HUES64 (cell line): Measurements from ENCODE around the gene ABITRAM.
"Not testable (repeated sequence)": the region's sequence is repeated elsewhere in the genome, so short reads cannot be mapped to it uniquely, and the experiment has no call there.

Experiments
- H3K27ac ChIP-seq: 2 replicates; pipeline ENCODE4 v1.7.0; 2013; ENCODE audit warnings: low read depth, low read length, inconsistent platforms
- H3K27me3 ChIP-seq: 2 replicates; pipeline ENCODE4 v1.6.1; 2013; ENCODE audit warnings: mild to moderate bottlenecking, low read length; ENCODE audit not compliant: insufficient read depth
- H3K36me3 ChIP-seq: 2 replicates; pipeline ENCODE4 v1.6.1; 2013; ENCODE audit warnings: mild to moderate bottlenecking, low read length; ENCODE audit not compliant: insufficient read depth
- H3K4me1 ChIP-seq: 2 replicates; pipeline ENCODE4 v1.6.1; 2013; ENCODE audit warnings: mild to moderate bottlenecking, low read length, moderate library complexity; ENCODE audit not compliant: insufficient read depth
- H3K4me3 ChIP-seq: 2 replicates; pipeline ENCODE4 v1.5.1; 2013; ENCODE audit warnings: mild to moderate bottlenecking, low read length, moderate library complexity
- H3K9ac ChIP-seq: 2 replicates; pipeline ENCODE4 v1.6.1; 2013; ENCODE audit warnings: mild to moderate bottlenecking, low read depth, low read length
- H3K9me3 ChIP-seq: 2 replicates; pipeline ENCODE4 v1.6.1; 2013; ENCODE audit warnings: low read depth, low read length; ENCODE audit not compliant: insufficient read depth
- WGBS: fragments of 150-250, 120-280 bp; methylation state at CpG from one replicate; pipeline ENCODE4 v1.1.7; 2013; ENCODE audit warnings: missing lambda C conversion rate; 5-methylcytosine and 5-hydroxymethylcytosine counted together

The ABITRAM gene

DNA sequence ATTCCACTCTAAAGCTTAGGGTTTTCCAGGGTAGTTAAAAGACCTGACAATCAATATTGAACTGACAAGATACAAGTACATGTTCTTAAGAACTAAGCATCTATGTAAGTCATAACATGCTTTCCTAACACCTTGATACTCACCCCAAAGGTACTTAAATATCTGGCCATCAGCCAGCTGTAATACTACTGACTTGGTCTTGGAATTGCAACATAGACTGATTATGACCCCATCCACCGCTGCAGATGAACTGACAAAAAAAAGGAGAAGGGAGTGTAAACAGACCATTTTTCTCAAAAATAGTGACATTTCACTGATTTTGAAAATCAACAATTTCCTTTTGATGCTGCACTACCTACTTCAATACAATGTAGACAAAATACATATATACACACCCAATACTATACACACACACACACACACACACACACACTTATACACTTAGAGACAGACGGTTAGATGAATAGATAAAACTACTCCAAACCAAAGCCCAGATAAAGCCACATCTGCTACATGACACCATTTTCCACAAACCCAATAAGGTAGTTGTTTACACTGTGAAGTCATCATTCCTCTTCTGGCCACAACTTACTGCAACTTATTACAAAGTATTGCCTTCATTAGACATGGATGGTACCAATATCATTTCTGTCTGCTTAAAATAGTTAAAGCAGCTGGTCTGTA, 30.6 kb upstream of the ABITRAM start:
- Histone ChIP-seq H3K27me3 (no peaks in the 10 kb centered on the region), H3K9ac (no peak overlapping the region)

DNA sequence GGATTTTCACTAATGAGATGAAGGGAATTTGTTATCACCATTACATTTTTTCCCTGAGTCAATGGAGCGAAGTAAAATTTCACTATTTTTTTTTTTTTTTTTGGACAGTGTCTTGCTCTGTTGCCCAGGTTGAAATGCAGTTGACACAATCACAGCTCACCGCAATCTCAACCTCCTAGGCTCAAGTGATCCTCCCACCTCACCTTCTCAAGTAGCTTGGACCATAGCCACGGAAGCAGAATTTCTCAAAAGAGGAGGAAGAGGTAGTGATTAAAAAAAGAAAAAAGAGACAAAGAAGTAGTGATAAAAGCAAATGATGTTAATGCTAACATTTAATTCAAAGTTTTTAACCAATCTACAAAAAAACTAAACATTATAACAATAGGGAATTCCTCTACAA, 30.0 kb upstream of the ABITRAM start:
- Histone ChIP-seq H3K4me3 (no peak overlapping the region), H3K4me1 (no peaks in the 10 kb centered on the region), H3K9me3 (no peaks in the 10 kb centered on the region), H3K27ac (no peak overlapping the region), H3K9ac (no peak overlapping the region), H3K27me3 (no peaks in the 10 kb centered on the region), H3K36me3 (peaks cover 95% of the 10 kb centered on the region)
- 100% methylated on average over 2 of the region's 3 CpGs for WGBS

More for the DNA sequence above, 30.6 kb upstream of the ABITRAM start:
- no peaks in the 10 kb centered on the region for H3K4me1 ChIP-seq
- H3K27ac ChIP-seq: no peak overlapping the region
- H3K36me3 ChIP-seq: peaks cover 96% of the 10 kb centered on the region
- no peak overlapping the region for H3K4me3 ChIP-seq
- H3K9me3 ChIP-seq: no peaks in the 10 kb centered on the region
- WGBS: 98% methylated on average over 2 of the region's 2 CpGs

DNA sequence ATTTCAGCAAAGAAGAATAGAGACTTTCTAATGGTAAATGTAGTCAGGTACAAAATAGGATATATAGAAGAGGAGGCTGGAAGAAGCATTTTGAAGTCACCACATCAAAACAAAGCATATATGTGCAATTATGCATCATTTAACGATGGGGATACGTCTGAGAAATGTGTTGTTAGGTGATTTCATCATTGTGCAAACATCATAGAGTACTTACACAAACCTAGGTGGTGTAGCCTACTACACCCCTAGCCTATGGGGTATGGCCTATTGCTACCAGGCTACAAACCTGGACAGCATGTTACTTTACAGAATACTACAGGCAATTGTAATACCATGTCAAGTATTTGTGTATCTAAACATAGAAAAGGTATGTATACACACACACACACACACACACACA, 28.7 kb upstream of the ABITRAM start:
- peaks cover 95% of the 10 kb centered on the region for H3K36me3 ChIP-seq

DNA sequence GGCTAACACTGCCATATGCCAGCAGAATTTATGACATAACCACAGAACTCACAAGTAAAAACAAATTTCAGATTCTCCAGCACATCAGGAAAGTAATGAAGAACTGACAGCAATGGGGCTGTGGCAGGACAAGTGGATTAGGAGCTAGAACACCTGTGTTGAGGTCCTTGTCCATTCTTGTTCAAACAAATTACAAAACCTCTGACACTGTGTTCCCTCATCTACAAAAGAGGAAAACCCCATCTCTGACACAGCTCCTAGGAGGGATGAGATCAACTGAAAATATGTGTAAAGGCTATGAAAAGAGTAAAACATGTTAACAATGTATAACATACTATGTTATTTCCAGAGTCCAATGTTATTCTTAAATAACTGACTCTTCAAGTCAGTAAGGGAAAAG, 23.8 kb upstream of the ABITRAM start:
- H3K27ac ChIP-seq: no peak overlapping the region
- H3K4me3 ChIP-seq: no peak overlapping the region
- no peaks in the 10 kb centered on the region for H3K4me1 ChIP-seq
- H3K9ac ChIP-seq: no peak overlapping the region
- no peaks in the 10 kb centered on the region for H3K27me3 ChIP-seq
- H3K36me3 ChIP-seq: peaks cover 94% of the 10 kb centered on the region
- no peaks in the 10 kb centered on the region for H3K9me3 ChIP-seq

More for the DNA sequence above, 28.7 kb upstream of the ABITRAM start:
- Histone ChIP-seq H3K27ac (no peak overlapping the region), H3K4me3 (no peak overlapping the region), H3K9me3 (no peaks in the 10 kb centered on the region), H3K9ac (no peak overlapping the region), H3K27me3 (no peaks in the 10 kb centered on the region), H3K4me1 (no peaks in the 10 kb centered on the region)
- no CpG with 5 or more reads among the region's 2 CpGs for WGBS

DNA sequence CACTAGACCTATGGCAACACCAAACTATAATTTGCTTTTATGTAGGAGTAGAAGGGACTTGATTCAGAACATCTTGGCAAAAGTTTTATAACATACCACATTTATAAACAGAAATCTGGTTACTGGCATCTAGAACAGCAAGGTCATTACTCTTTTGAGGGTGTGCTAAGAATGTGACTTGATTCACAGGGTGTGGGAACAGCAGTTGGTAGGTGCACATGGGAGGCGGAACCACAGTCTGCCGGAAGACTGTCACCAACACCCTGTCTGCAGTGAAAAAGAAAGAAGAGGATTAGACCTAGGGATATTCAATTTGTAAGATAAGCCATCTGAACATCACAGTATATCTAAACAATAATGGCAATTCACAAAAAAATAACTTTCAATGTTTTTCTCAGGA, 23.3 kb upstream of the ABITRAM start:
- H3K4me3 ChIP-seq: no peak overlapping the region
- no peaks in the 10 kb centered on the region for H3K9me3 ChIP-seq
- H3K9ac ChIP-seq: no peak overlapping the region
- peaks cover 94% of the 10 kb centered on the region for H3K36me3 ChIP-seq
- H3K27me3 ChIP-seq: no peaks in the 10 kb centered on the region
- no peak overlapping the region for H3K27ac ChIP-seq
- H3K4me1 ChIP-seq: no peaks in the 10 kb centered on the region
- 94% methylated on average over 2 of the region's 2 CpGs for WGBS

DNA sequence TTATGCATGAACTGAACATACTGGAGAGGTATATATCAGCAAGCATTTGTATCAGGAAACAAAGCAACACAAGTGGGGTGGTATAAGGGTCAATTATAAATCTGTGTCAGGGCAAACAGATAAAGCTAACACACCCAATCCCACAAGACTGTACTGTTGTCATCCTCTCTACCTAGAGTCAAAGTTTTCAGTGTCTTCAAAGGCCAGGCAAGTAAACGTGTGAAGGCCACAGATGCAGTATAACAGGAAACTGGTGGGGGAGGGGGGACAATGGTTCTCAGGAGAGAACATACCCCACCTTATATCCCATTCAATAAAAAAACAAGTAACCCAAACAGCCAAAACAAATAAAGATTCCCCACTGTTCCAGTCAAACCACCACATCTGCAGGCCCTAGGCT, 22.4 kb upstream of the ABITRAM start:
- H3K36me3 ChIP-seq: peaks cover 94% of the 10 kb centered on the region
- WGBS: no CpG with 5 or more reads among the region's 1 CpG
- no peaks in the 10 kb centered on the region for H3K4me1 ChIP-seq
- no peak overlapping the region for H3K4me3 ChIP-seq
- H3K9ac ChIP-seq: no peak overlapping the region
- H3K27ac ChIP-seq: no peak overlapping the region
- H3K27me3 ChIP-seq: no peaks in the 10 kb centered on the region
- H3K9me3 ChIP-seq: no peaks in the 10 kb centered on the region

DNA sequence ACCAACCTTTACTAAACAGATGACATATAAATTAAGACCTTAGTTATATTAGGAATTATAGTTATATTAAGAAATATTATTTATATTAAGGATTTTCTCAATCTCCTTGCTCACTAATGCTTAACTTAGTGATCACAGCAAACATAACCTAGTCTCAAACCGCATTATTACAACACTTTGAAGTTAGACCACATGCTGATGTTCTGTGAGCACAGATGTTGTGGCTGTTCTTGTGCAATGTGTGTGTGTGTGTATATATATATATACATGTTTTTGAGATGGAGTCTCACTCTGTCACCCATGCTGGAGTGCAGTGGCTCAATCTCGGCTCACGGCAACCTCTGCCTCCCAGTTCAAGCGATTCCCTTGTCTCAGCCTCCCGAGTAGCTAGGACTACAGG, 20.8 kb upstream of the ABITRAM start:
- WGBS: 96% methylated on average over 4 of the region's 5 CpGs

DNA sequence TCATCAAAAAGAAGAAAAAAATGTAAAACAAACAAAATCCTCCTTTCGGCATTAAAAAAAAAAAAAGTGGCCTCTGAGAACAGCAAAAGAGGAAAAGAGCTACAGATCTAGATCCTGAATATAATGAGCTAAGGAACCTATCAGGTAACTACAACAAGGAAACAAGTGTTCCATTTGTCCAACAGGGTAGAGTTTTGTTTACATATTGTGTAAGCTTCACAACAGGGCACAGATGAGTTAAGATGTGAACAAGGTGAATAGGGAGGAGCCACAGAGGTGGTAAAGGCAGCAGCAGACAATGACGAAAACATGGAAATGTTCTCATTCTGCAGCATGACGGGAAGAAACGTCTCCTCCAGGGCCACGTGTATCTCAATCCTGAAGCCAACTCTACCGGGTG, 14.7 kb upstream of the ABITRAM start:
- Histone ChIP-seq H3K27me3 (no peaks in the 10 kb centered on the region), H3K9ac (no peak overlapping the region), H3K4me3 (no peak overlapping the region), H3K4me1 (no peaks in the 10 kb centered on the region), H3K27ac (no peak overlapping the region), H3K36me3 (peaks cover 96% of the 10 kb centered on the region), H3K9me3 (no peaks in the 10 kb centered on the region)
- 97% methylated on average over 6 of the region's 6 CpGs for WGBS

More for the DNA sequence above, 20.8 kb upstream of the ABITRAM start:
- Histone ChIP-seq H3K27ac (no peak overlapping the region), H3K9ac (no peak overlapping the region), H3K9me3 (no peaks in the 10 kb centered on the region), H3K36me3 (peaks cover 93% of the 10 kb centered on the region), H3K4me3 (no peak overlapping the region), H3K27me3 (no peaks in the 10 kb centered on the region), H3K4me1 (no peaks in the 10 kb centered on the region)

DNA sequence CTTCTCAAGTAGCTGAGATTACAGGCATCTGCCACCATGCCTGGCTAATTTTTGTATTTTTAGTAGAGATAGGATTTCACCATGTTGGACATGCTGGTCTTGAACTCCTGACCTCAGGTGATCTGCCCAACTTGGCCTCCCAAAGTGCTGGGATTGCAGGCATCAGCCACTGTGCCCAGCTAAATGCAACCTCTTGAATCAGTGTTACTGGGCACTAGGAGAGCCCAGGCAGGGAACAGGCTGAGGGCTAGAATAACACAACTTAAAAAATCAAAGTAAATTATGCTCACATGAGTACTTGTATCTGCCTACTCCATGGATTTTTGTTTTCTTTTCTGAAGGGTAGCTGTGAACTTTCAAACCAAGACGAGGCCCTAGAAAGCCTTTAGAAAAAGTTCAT, 13.8 kb upstream of the ABITRAM start:
- 94% methylated on average over 1 of the region's 1 CpG for WGBS
- not testable (repeated sequence) for H3K9ac ChIP-seq, H3K4me1 ChIP-seq, H3K9me3 ChIP-seq, H3K4me3 ChIP-seq, H3K27me3 ChIP-seq, H3K27ac ChIP-seq
- peaks cover 98% of the 10 kb centered on the region for H3K36me3 ChIP-seq

DNA sequence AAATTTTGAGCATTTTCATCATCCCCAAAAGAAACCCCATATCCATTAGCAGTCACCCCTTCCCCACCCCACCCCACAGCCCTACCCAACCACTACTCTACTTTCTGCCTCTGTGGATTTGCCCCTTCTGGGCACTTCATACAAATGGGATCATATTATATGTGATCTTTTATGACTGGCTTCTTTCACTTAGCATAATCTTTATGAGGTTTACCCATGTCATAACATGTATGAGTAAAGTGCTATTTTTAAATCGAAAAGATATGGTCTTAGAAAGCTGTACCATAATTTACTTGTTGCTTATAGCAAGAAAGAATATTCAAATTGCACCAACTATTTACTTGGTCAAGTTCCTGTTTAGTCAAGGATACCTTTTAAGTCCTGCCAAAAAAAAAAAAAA, 13.0 kb upstream of the ABITRAM start:
- no peak overlapping the region for H3K27ac ChIP-seq
- H3K4me3 ChIP-seq: no peak overlapping the region
- H3K9ac ChIP-seq: no peak overlapping the region
- H3K27me3 ChIP-seq: no peaks in the 10 kb centered on the region
- no peaks in the 10 kb centered on the region for H3K9me3 ChIP-seq
- H3K4me1 ChIP-seq: no peaks in the 10 kb centered on the region
- WGBS: no CpG with 5 or more reads among the region's 1 CpG
- peaks cover 98% of the 10 kb centered on the region for H3K36me3 ChIP-seq

DNA sequence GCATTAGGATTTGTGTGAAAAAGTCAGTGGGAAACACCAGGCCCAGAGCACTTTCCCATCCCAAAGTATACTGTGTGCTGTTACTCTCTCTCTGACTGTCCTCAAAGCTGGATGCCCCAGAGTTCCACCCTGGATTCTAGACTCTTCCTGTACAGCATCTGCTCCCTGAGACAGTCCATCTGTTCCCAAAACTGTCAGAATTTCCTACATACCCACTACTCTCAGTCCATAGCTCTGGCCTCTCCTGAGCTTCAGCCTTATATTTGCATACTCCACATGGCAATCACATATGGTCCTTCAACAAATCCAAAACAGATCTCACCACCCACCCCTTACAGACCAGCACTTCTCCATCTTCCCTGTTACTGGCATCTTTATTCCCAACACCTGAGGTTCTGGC, 9.7 kb upstream of the ABITRAM start:
- Histone ChIP-seq H3K4me1 (no peaks in the 10 kb centered on the region), H3K36me3 (peaks cover 98% of the 10 kb centered on the region), H3K27ac (no peak overlapping the region), H3K9ac (no peak overlapping the region), H3K9me3 (no peaks in the 10 kb centered on the region), H3K4me3 (no peak overlapping the region), H3K27me3 (no peaks in the 10 kb centered on the region)

DNA sequence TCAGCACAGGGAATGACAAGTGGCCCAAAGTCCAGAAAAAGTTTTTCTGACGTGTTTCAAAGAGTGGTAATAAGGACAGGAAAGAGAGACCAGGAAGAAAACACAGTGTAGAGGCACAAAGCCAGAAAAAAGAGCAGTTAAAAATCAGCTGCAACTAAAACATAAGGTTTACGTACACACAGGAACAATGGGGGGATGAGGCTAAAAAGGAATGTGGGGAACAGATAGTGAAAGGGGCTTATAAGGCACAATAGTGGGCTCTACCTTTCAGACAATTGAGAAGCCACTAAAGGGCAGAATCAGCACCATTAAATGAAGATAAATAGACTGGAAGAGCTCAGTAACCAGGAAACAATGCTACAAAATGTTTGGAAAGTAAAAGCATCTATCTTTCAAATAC, 5.8 kb upstream of the ABITRAM start:
- 92% methylated on average over 2 of the region's 2 CpGs for WGBS
- H3K36me3 ChIP-seq: peaks cover 74% of the 10 kb centered on the region

More for the DNA sequence above, 5.8 kb upstream of the ABITRAM start:
- H3K9me3 ChIP-seq: no peaks in the 10 kb centered on the region
- H3K27me3 ChIP-seq: no peaks in the 10 kb centered on the region
- no peak overlapping the region for H3K27ac ChIP-seq
- no peak overlapping the region for H3K9ac ChIP-seq
- H3K4me1 ChIP-seq: peaks cover 6% of the 10 kb centered on the region
- no peak overlapping the region for H3K4me3 ChIP-seq
